ENCODE measurements around the gene ART5.

ART5 gene

GRCh38 chr11:3669742-3670183 is 28.0 kb upstream of the ART5 start:
- TF ChIP-seq, protein P1, sequence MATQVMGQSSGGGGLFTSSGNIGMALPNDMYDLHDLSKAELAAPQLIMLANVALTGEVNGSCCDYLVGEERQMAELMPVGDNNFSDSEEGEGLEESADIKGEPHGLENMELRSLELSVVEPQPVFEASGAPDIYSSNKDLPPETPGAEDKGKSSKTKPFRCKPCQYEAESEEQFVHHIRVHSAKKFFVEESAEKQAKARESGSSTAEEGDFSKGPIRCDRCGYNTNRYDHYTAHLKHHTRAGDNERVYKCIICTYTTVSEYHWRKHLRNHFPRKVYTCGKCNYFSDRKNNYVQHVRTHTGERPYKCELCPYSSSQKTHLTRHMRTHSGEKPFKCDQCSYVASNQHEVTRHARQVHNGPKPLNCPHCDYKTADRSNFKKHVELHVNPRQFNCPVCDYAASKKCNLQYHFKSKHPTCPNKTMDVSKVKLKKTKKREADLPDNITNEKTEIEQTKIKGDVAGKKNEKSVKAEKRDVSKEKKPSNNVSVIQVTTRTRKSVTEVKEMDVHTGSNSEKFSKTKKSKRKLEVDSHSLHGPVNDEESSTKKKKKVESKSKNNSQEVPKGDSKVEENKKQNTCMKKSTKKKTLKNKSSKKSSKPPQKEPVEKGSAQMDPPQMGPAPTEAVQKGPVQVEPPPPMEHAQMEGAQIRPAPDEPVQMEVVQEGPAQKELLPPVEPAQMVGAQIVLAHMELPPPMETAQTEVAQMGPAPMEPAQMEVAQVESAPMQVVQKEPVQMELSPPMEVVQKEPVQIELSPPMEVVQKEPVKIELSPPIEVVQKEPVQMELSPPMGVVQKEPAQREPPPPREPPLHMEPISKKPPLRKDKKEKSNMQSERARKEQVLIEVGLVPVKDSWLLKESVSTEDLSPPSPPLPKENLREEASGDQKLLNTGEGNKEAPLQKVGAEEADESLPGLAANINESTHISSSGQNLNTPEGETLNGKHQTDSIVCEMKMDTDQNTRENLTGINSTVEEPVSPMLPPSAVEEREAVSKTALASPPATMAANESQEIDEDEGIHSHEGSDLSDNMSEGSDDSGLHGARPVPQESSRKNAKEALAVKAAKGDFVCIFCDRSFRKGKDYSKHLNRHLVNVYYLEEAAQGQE (IDR thresholded peaks at IDR 0.05; ENCODE audit: insufficient read depth in 1 of 2, low read depth in 2 of 2, low read length in 2 of 2): no peak
- TF ChIP-seq FOXP2 (optimal IDR thresholded peaks at IDR 0.05; ENCODE audit: borderline replicate concordance, extremely low read depth, extremely low read length, insufficient read depth) (no peak), SIN3A (IDR thresholded peaks at IDR 0.05; ENCODE audit: borderline replicate concordance, insufficient read depth, low read length) (no peak), POLR2AphosphoS5 (IDR thresholded peaks at IDR 0.05; ENCODE audit: low read depth, low read length) (no peak), TAF1 (IDR thresholded peaks at IDR 0.05; ENCODE audit: borderline replicate concordance, insufficient read depth, low read length) (no peak)

GRCh38 chr11:3669128-3669527 is 27.3 kb upstream of the ART5 start:
- no peak for TF ChIP-seq TAF1 (IDR thresholded peaks at IDR 0.05; ENCODE audit: borderline replicate concordance, insufficient read depth, low read length)
- no peak for TF ChIP-seq FOXP2 (optimal IDR thresholded peaks at IDR 0.05; ENCODE audit: borderline replicate concordance, extremely low read depth, extremely low read length, insufficient read depth)
- TF ChIP-seq, protein P1 (IDR thresholded peaks at IDR 0.05; ENCODE audit: insufficient read depth in 1 of 2, low read depth in 2 of 2, low read length in 2 of 2): no peak
- no peak for TF ChIP-seq SIN3A (IDR thresholded peaks at IDR 0.05; ENCODE audit: borderline replicate concordance, insufficient read depth, low read length)
- TF ChIP-seq POLR2AphosphoS5 (IDR thresholded peaks at IDR 0.05; ENCODE audit: low read depth, low read length): no peak

DNA sequence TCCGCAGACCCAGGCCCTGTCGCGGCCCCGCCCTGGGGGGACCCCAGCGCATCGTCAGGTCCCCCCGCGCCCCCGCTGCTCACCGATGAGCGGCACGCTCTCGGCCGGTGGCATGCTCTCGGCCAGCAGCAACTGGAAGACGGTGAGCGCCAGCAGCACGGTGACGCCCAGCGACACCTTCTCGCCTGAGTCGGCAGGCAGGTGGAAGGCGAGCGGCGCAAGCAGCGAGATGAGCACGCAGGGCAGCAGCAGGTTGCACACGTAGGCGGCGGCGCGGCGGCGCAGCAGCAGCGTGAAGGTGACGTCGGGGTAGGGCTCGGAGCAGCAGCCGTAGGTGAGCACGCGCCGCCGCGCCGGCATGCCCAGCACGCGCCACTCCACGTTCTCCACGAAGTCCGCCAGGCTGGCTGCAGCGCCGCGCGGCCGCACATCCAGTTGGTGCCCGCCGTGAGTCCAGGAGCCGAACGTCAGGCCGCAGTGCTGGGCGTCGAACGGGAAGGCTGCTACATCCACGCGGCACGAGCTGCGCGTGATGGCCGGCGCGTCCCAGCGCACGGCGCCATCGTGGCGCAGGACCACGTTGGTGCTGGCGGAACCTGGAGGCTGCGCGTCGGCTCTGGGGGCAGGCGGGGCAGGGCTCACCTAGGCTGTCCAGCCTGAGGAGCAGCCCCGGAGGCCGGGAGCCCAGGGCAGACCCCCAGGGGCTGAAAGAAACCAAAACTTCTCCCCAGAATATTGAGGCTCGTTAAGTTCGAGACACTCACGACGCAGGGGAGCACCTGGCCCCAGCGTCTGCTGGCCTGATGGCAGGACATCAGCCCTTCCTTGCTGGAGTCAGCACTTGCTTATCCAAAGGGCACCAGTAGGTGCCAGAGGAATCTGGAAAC is 25.6 kb upstream of the ART5 start:
- TF ChIP-seq SIN3A (IDR thresholded peaks at IDR 0.05; ENCODE audit: borderline replicate concordance, insufficient read depth, low read length) (no peak), FOXP2 (optimal IDR thresholded peaks at IDR 0.05; ENCODE audit: borderline replicate concordance, extremely low read depth, extremely low read length, insufficient read depth) (no peak), POLR2AphosphoS5 (IDR thresholded peaks at IDR 0.05; ENCODE audit: low read depth, low read length) (no peak), TAF1 (IDR thresholded peaks at IDR 0.05; ENCODE audit: borderline replicate concordance, insufficient read depth, low read length) (no peak)
- TF ChIP-seq, protein P1 (IDR thresholded peaks at IDR 0.05; ENCODE audit: insufficient read depth in 1 of 2, low read depth in 2 of 2, low read length in 2 of 2): no peak

- TF ChIP-seq TAF1 (IDR thresholded peaks at IDR 0.05; ENCODE audit: borderline replicate concordance, insufficient read depth, low read length) (no peak), SIN3A (IDR thresholded peaks at IDR 0.05; ENCODE audit: borderline replicate concordance, insufficient read depth, low read length) (no peak), POLR2AphosphoS5 (IDR thresholded peaks at IDR 0.05; ENCODE audit: low read depth, low read length) (no peak), FOXP2 (optimal IDR thresholded peaks at IDR 0.05; ENCODE audit: borderline replicate concordance, extremely low read depth, extremely low read length, insufficient read depth) (no peak)
- TF ChIP-seq, protein P1 (IDR thresholded peaks at IDR 0.05; ENCODE audit: insufficient read depth in 1 of 2, low read depth in 2 of 2, low read length in 2 of 2): no peak
Measured at GRCh38 chr11:3666023-3666530, 24.3 kb upstream of the ART5 start.
